ENCODE results near the gene CTDP1. TPM values are rescaled to one million over a fixed set of nuclear protein-coding genes. Genes with fewer than 3 reads are reported as not detected.

Gene CTDP1
- total and polyA plus RNA-seq, 2 experiments from 2014 or later, result 20.4 to 20.6 TPM

GRCh38 chr18:79788734-79789085 lies 109.1 kb downstream of the CTDP1 start:
- Histone ChIP-seq H3K27me3 (peaks cover 35% of the 10 kb centered on the region), H3K27ac (no peak overlapping the region), H2AFZ (no peak overlapping the region), H3K9me2 (replicated peaks; ENCODE audit: insufficient read depth) (no peaks in the 10 kb centered on the region), H3K4me3 (no peak overlapping the region), H3K36me3 (replicated peaks; ENCODE audit: insufficient read depth, low read depth) (no peaks in the 10 kb centered on the region), H3K79me2 (no peaks in the 10 kb centered on the region), H3K4me2 (peak overlapping the region; percentile 74), H3K9me3 (ENCODE audit: low read depth) (no peaks in the 10 kb centered on the region), H4K20me1 (ENCODE audit: insufficient read depth, poor library complexity, severe bottlenecking) (no peaks in the 10 kb centered on the region), H3K4me1 (ENCODE audit: insufficient read depth) (no peaks in the 10 kb centered on the region)
- 86% methylated on average over 20 of the region's 27 CpGs for WGBS (ENCODE audit: low lambda C conversion rate, missing lambda C conversion rate)
- DNase-seq (ENCODE audit: low spot score), result no peak
- TF ChIP-seq EZH2 (IDR thresholded peaks at IDR 0.05; ENCODE audit: borderline replicate concordance) (no peak), EZH2phosphoT487 (IDR thresholded peaks at IDR 0.05; ENCODE audit: low read depth, severe bottlenecking, unreplicated experiment) (no peak), CTCF (IDR thresholded peaks at IDR 0.05; ENCODE audit: poor library complexity) (no peak)

GRCh38 chr18:79789091-79789891 lies 109.7 kb downstream of the CTDP1 start:
- H3K4me2 ChIP-seq, result no peak overlapping the region
- no peak overlapping the region for H2AFZ ChIP-seq
- no peak overlapping the region for H3K4me3 ChIP-seq
- H4K20me1 ChIP-seq (ENCODE audit: insufficient read depth, poor library complexity, severe bottlenecking), result no peaks in the 10 kb centered on the region
- H3K79me2 ChIP-seq, result no peaks in the 10 kb centered on the region
- H3K9me3 ChIP-seq (ENCODE audit: low read depth), result no peaks in the 10 kb centered on the region
- no peaks in the 10 kb centered on the region for H3K36me3 ChIP-seq (replicated peaks; ENCODE audit: insufficient read depth, low read depth)
- H3K4me1 ChIP-seq (ENCODE audit: insufficient read depth), result no peaks in the 10 kb centered on the region
- WGBS (ENCODE audit: low lambda C conversion rate, missing lambda C conversion rate), result 96% methylated on average over 54 of the region's 54 CpGs
- no peak for TF ChIP-seq EZH2phosphoT487 (IDR thresholded peaks at IDR 0.05; ENCODE audit: low read depth, severe bottlenecking, unreplicated experiment)
- no peak for TF ChIP-seq EZH2 (IDR thresholded peaks at IDR 0.05; ENCODE audit: borderline replicate concordance)
- TF ChIP-seq CTCF (IDR thresholded peaks at IDR 0.05; ENCODE audit: poor library complexity), result no peak
- DNase-seq (ENCODE audit: low spot score), result no peak
- H3K27me3 ChIP-seq, result peaks cover 35% of the 10 kb centered on the region
- H3K9me2 ChIP-seq (replicated peaks; ENCODE audit: insufficient read depth), result no peaks in the 10 kb centered on the region
- H3K27ac ChIP-seq, result no peak overlapping the region

- DNase-seq (ENCODE audit: low spot score), result no peak
- no peaks in the 10 kb centered on the region for H3K4me1 ChIP-seq (ENCODE audit: insufficient read depth)
- no peaks in the 10 kb centered on the region for H3K9me3 ChIP-seq (ENCODE audit: low read depth)
- H3K4me2 ChIP-seq, result no peak overlapping the region
- H4K20me1 ChIP-seq (ENCODE audit: insufficient read depth, poor library complexity, severe bottlenecking), result no peaks in the 10 kb centered on the region
- no peaks in the 10 kb centered on the region for H3K36me3 ChIP-seq (replicated peaks; ENCODE audit: insufficient read depth, low read depth)
- H3K79me2 ChIP-seq, result no peaks in the 10 kb centered on the region
- peaks cover 32% of the 10 kb centered on the region for H3K27me3 ChIP-seq
- H3K27ac ChIP-seq, result no peak overlapping the region
- H2AFZ ChIP-seq, result no peak overlapping the region
- no peaks in the 10 kb centered on the region for H3K9me2 ChIP-seq (replicated peaks; ENCODE audit: insufficient read depth)
- H3K4me3 ChIP-seq, result no peak overlapping the region
- TF ChIP-seq EZH2phosphoT487 (IDR thresholded peaks at IDR 0.05; ENCODE audit: low read depth, severe bottlenecking, unreplicated experiment), result no peak
- no peak for TF ChIP-seq EZH2 (IDR thresholded peaks at IDR 0.05; ENCODE audit: borderline replicate concordance)
- no peak for TF ChIP-seq CTCF (IDR thresholded peaks at IDR 0.05; ENCODE audit: poor library complexity)
- WGBS (ENCODE audit: low lambda C conversion rate, missing lambda C conversion rate), result 90% methylated on average over 42 of the region's 46 CpGs
Measured at GRCh38 chr18:79789901-79790890, 110.6 kb downstream of the CTDP1 start.

Data from hepatocyte (in vitro differentiated cells).